ENCODE measurements around the gene SERTAD4.

The SERTAD4 gene

DNA sequence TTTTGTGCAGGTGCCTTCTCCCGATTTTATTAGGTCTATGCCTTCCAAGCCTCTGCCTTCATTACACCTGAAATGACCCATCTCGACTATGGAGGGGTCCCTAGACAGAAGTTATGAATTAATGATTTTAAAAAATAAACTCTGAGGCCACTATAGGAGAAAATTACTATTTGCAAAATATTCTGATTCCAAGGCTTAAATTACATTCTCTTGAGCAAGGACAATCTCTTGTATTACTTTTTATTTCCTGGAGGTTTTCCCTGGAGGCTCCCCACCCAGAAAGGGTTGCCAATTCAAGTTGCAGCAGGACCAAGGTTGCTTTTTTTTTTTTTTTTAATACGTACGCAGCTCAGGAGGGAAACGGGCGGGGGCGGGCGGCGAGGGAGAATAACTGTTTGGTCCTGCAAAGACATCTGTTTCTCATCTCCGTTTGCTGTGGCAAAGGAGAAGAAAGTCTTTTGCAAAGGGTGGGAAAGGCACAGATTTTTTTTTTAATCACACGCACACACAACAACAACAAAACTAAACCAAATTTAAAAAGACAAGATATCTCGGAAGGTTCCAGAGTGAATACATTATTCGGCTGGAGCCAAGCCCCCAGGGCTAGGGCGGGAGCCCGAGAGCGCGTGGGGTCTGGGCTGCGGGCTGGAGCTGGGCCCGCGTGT, 618 bp upstream of the SERTAD4 start:
- in situ Hi-C loops (cut with HindIII; ENCODE audit: low sequenced_read_pairs): loop anchor here (25.0 kb wide), 1 partner anchor 395 kb away; the partner anchor contains the start of gene UTP25

DNA sequence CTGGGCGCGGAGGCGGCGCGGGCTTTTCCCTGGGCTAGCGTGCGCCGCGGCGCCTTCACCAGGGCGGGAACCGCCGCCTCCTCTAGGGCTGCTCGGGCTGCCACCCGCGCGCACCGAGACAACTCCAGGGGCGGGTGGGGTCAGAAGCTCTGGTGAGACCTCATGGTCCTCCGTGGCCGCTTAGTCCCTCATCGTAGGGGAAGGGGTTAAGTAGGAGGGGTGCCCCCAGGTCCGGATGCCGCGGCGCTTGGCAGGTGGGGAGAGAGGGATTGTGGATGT, 559 bp downstream of the SERTAD4 start:
- in situ Hi-C loops (cut with HindIII; ENCODE audit: low sequenced_read_pairs): loop anchor here (25.0 kb wide), 1 partner anchor 396 kb away; the partner anchor contains the start of gene UTP25

DNA sequence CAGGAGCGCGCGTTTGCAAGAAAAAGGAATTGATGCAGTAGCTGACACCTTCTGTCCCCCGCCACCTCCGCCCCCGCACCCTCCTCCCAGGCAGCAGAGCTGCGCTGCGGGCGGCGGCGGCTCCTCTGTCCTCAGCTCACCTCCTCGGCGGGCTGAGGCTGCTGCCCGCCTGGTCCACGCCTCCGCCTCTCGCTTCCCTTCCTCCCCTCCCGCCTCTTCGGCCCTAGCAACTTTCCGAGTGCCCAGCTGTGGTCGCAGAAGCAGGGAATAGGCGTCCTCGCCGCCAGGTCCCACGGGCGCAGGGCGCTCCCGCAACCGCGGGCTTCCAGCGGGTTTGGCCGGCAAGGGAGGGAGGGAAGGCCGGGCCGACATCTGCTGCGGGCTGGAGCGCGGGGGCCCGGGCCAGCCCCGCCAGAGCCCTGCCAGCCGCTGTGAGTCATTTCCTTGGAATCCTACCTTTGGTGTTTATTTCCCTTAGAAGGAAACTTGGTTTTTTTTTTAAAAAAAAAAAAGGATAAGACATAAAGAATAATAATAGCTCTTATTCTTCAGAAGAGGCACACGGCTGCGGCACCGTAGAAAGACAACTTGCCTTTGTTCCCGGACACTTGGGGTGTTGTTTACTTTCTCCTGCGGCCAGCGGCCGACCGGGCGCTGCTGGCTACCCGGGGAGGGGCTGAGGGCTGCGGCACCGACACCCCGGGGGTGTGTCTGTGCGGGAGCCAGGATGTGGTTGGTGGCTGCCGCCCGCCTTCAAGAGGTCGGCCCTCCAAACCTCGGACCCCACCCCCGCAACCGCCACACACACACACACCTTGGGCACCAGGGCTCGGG, 1.1 kb downstream of the SERTAD4 start:
- in situ Hi-C loops (cut with HindIII; ENCODE audit: low sequenced_read_pairs): loop anchor here (25.0 kb wide), 1 partner anchor 396 kb away; the partner anchor contains the start of gene UTP25

DNA sequence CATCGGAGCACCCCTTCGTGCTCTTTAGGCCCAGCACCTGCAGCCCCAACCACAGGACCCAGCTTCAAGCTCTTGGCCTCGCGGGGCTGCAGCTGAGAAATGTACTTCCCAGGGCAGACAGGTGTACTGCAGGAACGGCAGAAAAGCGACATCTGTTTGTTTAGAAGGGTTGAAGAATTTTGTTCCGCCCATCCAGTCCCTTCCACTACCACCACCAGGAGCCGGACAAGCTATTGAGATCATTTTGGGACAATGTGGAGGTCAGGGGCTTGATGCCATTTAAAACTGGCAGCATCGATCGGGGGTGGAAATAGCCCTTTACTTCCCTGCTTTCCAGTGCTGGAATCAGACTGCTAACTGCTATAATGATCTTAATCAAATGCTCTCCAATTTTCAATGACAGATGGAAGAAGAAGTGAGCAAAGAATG, 1.7 kb downstream of the SERTAD4 start:
- in situ Hi-C loops (cut with HindIII; ENCODE audit: low sequenced_read_pairs): loop anchor here (25.0 kb wide), 1 partner anchor 397 kb away; the partner anchor contains the start of gene UTP25

DNA sequence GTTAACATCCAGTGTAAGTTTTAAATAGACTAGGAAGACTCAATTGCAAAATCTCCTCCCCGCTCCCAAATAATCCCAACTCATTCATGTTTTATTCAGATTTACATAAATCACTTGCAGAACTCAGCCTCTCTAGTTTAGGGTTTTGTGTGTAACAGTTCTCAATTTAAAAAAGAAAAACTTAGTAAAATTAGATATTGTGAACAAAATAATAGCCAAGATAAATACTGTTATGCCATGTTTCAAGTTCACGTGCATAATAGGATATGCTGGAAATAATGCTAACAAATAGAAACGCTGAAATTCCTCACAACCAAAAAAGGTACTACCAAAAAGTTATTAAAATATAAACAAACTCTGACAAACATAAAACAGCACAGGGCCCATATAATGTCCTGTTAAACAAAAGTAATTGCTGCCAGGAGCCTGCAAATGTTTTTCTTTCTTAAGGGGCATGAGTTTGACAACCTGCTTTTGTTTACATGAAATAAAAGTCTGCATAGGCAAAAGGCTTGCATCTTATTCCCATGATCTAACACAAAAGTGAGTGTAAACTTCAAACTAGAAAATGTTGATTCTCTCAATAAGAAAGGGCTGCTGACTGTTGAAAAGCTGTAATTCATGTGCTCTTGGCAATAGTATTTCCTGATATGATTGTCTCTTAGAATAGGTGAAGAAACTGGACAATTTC, 2.9 kb downstream of the SERTAD4 start:
- in situ Hi-C loops (cut with HindIII; ENCODE audit: low sequenced_read_pairs): loop anchor here (25.0 kb wide), 1 partner anchor 398 kb away; the partner anchor contains the start of gene UTP25

DNA sequence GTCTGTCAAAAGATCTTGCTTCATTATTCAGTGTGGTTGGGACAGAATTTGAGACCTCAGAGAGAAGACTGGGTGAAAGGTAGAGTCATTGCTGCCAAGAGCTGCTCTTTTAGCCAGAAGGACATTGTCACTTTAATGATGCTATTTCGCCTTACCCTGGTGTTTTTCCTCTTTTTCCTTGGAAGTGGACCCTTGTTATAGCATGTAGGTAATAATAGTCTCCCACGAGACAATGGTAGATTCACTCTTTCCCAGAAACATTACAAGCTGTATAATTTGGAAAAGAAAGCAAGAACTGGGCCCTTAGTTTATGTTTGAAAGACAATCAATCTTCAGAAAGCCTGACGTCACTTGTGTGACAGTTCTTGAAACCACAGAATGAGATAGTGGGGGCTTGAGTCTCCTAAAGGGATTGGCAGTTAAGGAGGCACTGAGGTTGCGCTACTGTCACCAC, 3.8 kb downstream of the SERTAD4 start:
- in situ Hi-C loops (cut with HindIII; ENCODE audit: low sequenced_read_pairs): loop anchor here (25.0 kb wide), 1 partner anchor 399 kb away; the partner anchor contains the start of gene UTP25

DNA sequence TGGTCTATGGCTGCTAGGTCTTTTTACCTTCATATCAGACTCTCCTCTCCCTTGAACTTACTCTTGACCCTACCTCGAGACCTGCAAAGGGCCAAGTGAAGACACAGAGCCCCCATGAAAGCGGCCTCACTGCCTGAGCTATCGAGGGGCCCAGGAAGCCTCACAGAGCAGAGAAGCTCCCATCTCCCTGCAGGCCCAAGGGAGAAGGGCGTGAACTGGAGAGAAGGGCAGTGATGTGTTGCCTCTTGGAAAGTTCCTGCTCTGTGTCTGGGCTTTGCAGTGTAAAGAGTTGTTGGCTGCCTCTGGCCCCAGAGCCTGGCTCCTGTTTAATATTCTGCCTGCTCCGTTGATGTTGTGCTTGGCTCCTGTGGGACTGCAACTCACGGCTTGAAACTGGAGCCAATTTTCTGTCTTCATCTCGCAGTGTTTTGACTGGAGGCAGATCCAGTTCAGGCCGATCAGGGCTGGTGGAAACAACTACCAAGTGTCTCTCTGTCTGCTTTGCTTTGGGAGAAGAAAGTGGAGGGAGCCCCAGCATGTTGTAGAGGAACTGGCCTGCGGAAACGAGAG, 4.3 kb downstream of the SERTAD4 start:
- in situ Hi-C loops (cut with HindIII; ENCODE audit: low sequenced_read_pairs): loop anchor here (25.0 kb wide), 1 partner anchor 400 kb away; the partner anchor contains the start of gene UTP25

DNA sequence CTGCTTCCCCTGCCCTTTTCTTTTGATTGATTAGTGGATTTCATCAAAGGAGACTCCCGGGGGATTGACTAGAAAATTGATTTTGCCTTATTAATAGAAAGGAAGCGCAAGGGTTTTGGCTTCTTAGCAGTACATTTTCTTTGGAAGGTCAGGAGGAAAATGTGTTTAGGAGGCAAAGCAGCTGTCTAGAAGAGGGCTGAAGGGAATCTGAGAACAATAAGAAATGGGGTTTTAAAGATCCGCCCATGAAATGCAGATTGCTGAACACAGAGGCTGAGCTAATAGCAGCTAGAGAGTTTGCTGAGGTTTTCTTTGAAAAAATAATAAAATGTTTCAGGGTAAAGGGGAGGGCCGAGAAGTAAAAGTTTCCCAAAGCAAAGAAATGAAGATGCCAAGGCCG, 4.9 kb downstream of the SERTAD4 start:
- in situ Hi-C loops (cut with HindIII; ENCODE audit: low sequenced_read_pairs): loop anchor here (25.0 kb wide), 1 partner anchor 400 kb away; the partner anchor contains the start of gene UTP25

DNA sequence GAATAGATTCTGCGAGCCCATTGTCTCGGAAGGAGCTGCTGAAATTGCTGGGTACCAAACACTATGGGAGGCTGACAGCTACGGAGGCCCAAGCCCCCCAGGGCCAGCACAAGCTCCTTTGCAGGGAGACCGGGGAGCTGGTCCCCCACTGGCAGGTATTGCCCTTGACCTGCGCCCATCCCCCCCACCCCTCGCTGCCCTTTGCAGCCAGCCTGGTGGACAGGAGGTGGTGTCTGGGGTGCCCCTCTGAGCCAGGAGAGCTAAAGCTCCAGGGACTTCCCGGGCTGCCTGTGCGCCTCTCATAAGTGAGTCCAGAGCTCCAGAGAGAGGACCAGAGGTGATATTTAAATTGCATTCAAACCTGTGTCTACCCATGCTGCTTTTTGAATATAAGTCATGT, 5.4 kb downstream of the SERTAD4 start:
- in situ Hi-C loops (cut with HindIII; ENCODE audit: low sequenced_read_pairs): loop anchor here (25.0 kb wide), 1 partner anchor 401 kb away; the partner anchor contains the start of gene UTP25

DNA sequence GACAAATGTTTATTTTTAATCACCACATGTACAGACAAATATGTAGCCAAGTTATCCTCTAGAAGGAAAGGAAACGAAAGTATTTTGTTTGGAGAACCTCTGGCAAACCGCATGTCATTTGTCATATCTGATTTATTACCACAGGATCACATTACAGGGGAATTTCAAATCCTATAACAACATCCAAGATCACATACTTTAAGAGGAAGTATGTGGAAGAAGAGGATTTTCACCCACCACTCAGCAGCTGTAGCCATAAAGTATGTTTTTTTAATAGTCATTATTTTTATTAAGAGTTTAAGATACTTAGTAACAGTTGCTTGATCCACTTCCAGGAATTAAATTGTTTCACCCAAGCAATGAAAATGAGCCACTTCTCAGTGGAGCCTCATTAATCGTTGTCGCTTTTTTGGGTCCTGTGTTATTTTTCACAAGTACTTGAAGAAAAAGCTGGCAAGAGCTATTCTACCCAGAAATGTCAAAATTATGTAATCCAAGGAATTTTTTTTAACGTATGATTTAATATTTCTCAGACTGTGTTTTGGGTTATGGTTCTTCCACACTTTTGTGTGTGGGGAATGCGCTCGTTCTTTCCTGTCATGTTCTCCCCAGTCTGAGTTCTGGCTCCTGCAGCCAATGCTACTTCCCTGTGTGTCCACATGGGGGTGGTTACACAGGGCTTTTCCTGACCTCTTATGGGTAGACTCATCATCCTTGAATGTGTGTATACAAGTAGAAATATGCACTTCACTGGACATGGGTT, 6.9 kb downstream of the SERTAD4 start:
- in situ Hi-C loops (cut with HindIII; ENCODE audit: low sequenced_read_pairs): loop anchor here (25.0 kb wide), 1 partner anchor 402 kb away; the partner anchor contains the start of gene UTP25

DNA sequence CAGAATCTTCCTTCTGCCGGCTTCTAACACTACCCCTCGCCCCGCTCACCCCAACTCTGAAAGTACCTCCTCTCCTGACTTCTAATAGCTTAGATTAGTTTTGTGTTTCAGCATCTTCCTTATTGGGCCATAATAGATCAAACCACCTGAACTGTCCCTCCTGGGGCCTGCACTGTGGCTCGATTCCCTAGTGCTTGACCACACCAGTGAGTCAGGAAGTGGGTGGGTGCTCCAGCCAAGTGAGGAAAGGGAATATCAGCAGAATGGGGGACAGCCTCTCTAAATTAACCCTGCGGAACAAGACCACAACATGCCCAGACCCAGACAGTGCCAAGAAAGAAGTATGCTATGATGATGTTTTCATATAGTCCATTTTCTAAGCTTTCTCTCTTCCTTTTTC, 8.5 kb downstream of the SERTAD4 start:
- in situ Hi-C loops (cut with HindIII; ENCODE audit: low sequenced_read_pairs): loop anchor here (25.0 kb wide), 1 partner anchor 404 kb away; the partner anchor contains the start of gene UTP25

DNA sequence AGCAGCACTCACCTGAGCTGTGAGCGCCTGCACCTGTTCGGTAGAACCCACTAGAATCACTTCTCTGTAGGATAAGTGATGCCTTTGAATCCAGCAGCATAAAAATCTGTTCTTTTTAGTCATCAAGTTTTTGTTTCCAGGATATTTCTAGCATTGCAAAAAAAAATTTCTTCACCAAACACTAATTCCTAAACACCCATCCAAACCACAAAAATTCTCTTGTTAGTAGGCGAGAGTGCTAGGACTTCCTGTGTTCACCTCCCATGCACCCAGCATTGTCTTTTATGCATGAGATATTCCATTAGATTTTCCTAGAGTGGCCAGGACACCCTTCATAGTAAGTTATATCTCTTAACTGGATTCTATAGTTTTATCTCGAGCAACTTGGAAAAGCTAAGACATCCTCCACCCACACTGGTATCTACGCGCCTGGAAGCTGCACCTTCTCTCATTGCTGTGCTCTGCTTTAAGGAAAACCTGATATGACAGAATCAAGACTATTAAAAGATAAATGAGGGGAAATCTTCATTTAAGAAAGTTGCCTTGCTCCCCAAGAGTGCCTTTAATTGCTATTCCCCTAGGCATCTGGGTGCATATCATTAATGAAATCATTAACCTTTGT, 12.3 kb downstream of the SERTAD4 start:
- in situ Hi-C loops (cut with HindIII; ENCODE audit: low sequenced_read_pairs): loop anchor here (25.0 kb wide), 1 partner anchor 408 kb away; the partner anchor contains the start of gene UTP25

DNA sequence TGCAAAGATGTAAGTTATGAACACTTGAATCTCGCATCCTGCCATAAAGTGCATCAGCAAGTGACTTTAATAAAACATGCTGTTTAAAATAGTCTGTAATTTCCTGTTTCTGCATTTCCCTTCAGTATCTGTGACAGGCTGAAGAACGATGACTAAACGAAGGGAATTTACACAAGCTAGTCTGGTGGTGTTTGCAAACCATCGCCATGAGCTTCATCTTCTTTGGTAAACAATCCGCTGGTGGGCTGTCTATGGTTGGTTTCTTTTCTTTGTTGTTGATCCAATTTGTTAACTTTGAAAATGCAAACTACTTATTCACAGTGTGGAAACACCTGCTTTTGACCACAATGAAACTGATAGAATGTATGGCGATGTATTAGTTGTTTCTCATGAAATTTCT, 13.9 kb downstream of the SERTAD4 start:
- in situ Hi-C loops (cut with HindIII; ENCODE audit: low sequenced_read_pairs): loop anchor here (25.0 kb wide), 1 partner anchor 409 kb away; the partner anchor contains the start of gene UTP25

DNA sequence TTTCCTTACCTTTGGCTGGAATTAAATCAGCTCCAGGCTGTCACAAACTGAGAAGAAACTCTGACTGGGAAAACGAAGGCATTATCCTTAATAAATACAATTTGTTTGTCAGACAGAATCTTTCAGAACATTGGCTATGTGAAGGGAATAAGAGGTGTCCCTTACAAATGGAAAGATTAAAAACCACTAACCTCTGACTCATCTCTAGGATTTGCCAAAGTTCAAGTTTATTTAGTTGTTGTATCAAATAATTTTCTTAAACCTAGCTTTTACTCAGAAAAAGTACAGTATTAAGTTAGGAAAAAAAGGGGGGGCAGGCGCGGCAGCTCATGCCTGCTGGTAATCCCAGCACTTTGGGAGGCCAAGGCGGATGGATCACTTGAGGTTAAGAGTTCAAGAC, 15.7 kb downstream of the SERTAD4 start:
- in situ Hi-C loops (cut with HindIII; ENCODE audit: low sequenced_read_pairs): loop anchor here (25.0 kb wide), 1 partner anchor 411 kb away; the partner anchor contains the start of gene UTP25

DNA sequence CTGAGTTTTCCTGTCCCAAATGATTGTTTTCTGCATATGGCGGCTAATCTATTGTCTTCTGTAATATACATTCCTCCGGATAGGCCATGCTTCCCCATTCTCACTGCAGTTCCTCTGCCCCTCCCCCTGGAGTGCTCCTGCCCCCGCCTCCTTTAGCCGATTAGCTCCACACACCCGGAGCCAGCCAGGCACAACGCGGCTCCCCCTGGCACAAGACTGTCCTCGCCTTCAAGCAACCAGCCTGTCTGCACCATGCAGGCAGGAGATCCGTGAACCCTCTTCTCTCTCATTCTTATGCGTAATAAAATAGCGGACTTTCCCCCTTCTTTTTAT, 18.0 kb downstream of the SERTAD4 start:
- in situ Hi-C loops (cut with HindIII; ENCODE audit: low sequenced_read_pairs): no loop called here

DNA sequence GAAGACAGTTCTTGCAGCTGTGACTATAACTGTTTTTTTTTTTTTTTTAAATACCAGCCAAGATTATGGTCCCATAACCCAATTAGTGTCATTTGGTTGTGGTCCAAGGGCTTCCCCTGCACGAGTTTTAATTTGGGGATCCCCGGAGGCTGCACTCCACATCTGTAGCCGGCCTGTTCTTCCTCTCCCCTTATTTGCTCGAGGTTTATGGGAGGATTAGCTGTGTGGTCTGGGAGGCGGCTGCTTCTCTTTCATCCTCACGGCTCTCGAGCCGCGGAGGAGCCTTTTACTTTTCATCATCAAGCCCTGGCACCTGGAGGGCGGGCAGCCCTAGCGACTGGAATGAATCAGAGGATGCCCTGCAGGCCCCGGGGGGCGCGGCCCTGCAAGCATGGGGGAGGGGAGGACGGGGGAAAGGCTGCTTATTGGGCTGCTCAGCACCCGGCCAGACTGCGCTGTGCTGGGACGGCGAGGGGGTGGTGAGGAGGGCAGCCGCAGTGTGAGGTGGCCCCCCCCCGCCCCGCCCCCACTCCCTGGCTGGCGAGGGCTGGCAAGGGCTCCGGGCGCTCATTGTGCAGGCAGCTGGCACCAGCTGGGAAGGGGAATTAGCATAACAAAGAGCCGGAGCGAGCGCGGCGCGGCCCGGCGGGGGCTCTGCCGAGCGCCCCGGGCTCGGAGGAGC, 18.5 kb downstream of the SERTAD4 start:
- in situ Hi-C loops (cut with HindIII; ENCODE audit: low sequenced_read_pairs): no loop called here

DNA sequence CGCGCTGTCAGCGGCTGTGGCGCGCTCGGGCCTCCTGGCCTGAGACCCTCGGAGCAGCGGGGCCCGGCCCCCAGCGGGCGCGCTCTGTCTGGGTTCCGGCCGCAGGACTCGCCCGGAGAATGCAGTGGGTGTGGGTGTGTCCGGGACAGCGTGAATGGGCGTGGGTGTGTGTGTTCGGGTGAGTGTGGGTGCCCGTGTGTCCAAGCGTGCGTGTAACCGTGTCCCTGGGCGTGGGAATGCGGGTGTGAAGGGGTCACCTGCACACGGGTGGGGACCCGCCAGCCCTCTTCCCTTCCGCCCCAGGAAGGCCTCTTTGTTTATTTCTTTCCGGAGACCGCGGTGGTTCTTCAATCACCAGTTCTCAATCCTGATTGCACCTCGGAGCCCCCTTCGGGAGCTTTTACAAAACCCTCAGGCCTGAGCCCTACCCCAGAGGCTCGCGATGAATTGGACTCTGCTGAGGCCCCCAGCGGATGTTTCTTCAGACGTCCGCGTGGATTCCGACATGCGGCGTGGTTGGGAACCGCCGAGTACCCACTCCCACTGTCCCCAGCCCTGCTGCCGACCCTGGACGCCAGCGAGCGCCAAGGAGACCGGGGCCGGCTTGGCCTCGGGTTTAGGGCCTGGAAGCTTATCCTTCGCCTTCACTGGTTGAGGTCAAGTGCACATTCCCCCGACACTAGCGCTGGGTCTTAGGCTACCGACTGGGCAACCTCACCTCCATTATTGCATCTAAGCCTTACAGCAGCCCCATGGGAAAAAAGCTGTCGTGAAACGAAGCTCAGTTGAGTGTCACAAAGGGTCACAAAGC, 19.3 kb downstream of the SERTAD4 start:
- in situ Hi-C loops (cut with HindIII; ENCODE audit: low sequenced_read_pairs): no loop called here

DNA sequence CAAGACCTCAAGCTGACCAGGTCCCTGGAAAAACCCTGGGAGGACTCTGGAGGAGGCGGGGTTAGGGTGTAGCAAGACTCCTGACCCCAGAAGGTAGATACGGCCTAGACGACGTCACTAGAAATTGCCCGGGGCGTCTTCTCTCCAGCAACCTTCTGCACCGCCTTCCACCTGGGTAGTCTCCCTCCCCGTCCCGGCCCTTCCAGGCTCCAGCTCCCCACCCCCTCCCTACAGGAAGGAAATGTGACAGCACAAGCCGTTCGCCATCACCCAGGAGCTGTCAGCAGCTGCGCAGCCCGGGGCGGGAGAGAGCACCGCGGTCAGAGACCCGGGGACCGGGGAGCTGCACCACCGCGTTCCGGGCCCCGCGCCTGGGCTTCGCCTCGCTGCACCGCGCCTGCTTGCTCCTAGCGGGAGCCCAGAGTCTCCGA, 20.0 kb downstream of the SERTAD4 start:
- in situ Hi-C loops (cut with HindIII; ENCODE audit: low sequenced_read_pairs): no loop called here

All from endothelial cell of hepatic sinusoid (primary cell).